Transverse colon (tissue), 4 donors: Measurements from ENCODE around the gene COLEC11. TPM values are rescaled to one million over a fixed set of nuclear protein-coding genes. Genes with fewer than 3 reads are reported as not detected.

ENCODE experiments used
- DNase-seq: peaks from one replicate; pipeline ENCODE4 v3.0.0-alpha.2; 2019
- H3K27ac ChIP-seq, 4 donors: fragments of 200-600 bp; sonication (generic); 2 replicates each; pipeline ENCODE4 v1.5.1; 2016 to 2018; ENCODE audit warnings: inconsistent platforms in 4 of 4
- H3K27me3 ChIP-seq: fragments of 200-600 bp; sonication (generic); 2 replicates; pipeline ENCODE4 v1.5.1; 2017; ENCODE audit warnings: inconsistent platforms
- H3K36me3 ChIP-seq, 4 donors: fragments of 200-600 bp; sonication (generic); 2 replicates each; pipeline ENCODE4 v1.5.1; 2017 to 2019; ENCODE audit warnings: inconsistent platforms in 4 of 4
- H3K4me1 ChIP-seq, 4 donors: fragments of 200-600 bp; sonication (generic); 2 replicates each; pipeline ENCODE4 v1.5.1; 2017 to 2020; ENCODE audit warnings: inconsistent platforms in 4 of 4
- H3K4me3 ChIP-seq, 4 donors: fragments of 200-600 bp; sonication (generic); 1 replicate in 1 of 4; 2 replicates in 3 of 4; pipeline versions ENCODE4 v1.5.1 to v1.6.1; 2017 to 2019; ENCODE audit warnings: inconsistent platforms in 4 of 4
- H3K9me3 ChIP-seq, 2 donors: fragments of 200-600 bp; sonication (generic); 2 replicates each; pipeline ENCODE4 v1.5.1; 2017 to 2019; ENCODE audit warnings: inconsistent platforms in 2 of 2
- CTCF ChIP-seq, 5 experiments: fragments of 200-600 bp in 3 of 5; fragments of 450-650 bp in 2 of 5; sonication (generic) in 3 of 5; IDR thresholded peaks; 1 replicate in 2 of 5; 2 replicates in 3 of 5; pipeline ENCODE4 v1.5.1; 2016 to 2017; ENCODE audit warnings: antibody characterized with exemption in 5 of 5, inconsistent platforms in 3 of 5, mild to moderate bottlenecking in 2 of 5, moderate library complexity in 1 of 5
- EP300 ChIP-seq: sonication (generic); formaldehyde crosslinking; IDR thresholded peaks from one replicate; pipeline ENCODE4 v1.6.1; 2017; ENCODE audit warnings: antibody characterized with exemption, low read depth
- POLR2A ChIP-seq: fragments of 450-650 bp; IDR thresholded peaks from one replicate; pipeline ENCODE4 v1.6.1; 2016; ENCODE audit warnings: antibody characterized with exemption, mild to moderate bottlenecking, moderate library complexity
- POLR2AphosphoS5 ChIP-seq, 3 donors: sonication (generic); formaldehyde crosslinking; IDR thresholded peaks; one replicate each; pipeline ENCODE4 v1.6.1; 2016; ENCODE audit warnings: antibody characterized with exemption in 3 of 3
- WGBS, 2 donors: methylation state at CpG; one replicate each; pipeline ENCODE4 v1.1.5; 2018; ENCODE audit warnings: low coverage in 1 of 2; 5-methylcytosine and 5-hydroxymethylcytosine counted together
- in situ Hi-C, 4 donors: fragments of 200-750 bp; cut with MboI; loops; one replicate each; pipeline versions ENCODE4 v1.15.0 to v1.15.1; 2017; ENCODE audit warnings: low sequenced_read_pairs in 3 of 4, low pct_ligation_motif_present in 1 of 4, low pct_unique_long_range_greater_than_20kb in 1 of 4
- intact Hi-C: fragments of 100-400 bp; cut with DNase I; formaldehyde crosslinking; loops from one replicate; pipeline ENCODE4 v1.15.1; 2023; ENCODE audit warnings: low total_unique reads
- total RNA-seq, 4 donors: library from RNA; depleted of rRNA; stranded (reverse); fragments of >200 nt; gene quantifications; one replicate each; pipeline ENCODE4 v1.1.0, GENCODE V29; 2016

COLEC11 gene
- total RNA-seq, 4 donors from 2014 or later = 1.6 to 2.0 TPM; not detected in 2

- in situ Hi-C loops (no loop called here), intact Hi-C loops (no loop called here)
- WGBS, 2 donors = 72 to 79% methylated on average over 2 to 10 of the region's 10 CpGs
- Histone ChIP-seq H3K4me3 (no peak overlapping the region), H3K36me3 (no peaks in the 10 kb centered on the region), H3K27me3 (no peaks in the 10 kb centered on the region), H3K4me1 (peaks cover 0 to 4% (median 1%) of the 10 kb centered on the region in 4 donors), H3K9me3 (no peaks in the 10 kb centered on the region), H3K27ac (no peak overlapping the region)
- TF ChIP-seq POLR2A (no peak), EP300 (no peak), CTCF (IDR thresholded peaks at IDR 0.05) (no peak), POLR2AphosphoS5 (IDR thresholded peaks at IDR 0.05) (no peak)
- DNase-seq = no peak
These were observed 51.0 kb downstream of the COLEC11 start for GRCh38 chr2:3645745-3646389.

GRCh38 chr2:3646446-3646845, 51.5 kb downstream of the COLEC11 start:
- H3K9me3 ChIP-seq = no peaks in the 10 kb centered on the region
- H3K4me1 ChIP-seq = peaks cover 1 to 6% (median 2%) of the 10 kb centered on the region in 4 donors
- H3K27ac ChIP-seq = no peak overlapping the region
- WGBS, 2 donors = 86 to 89% methylated on average over 5 to 8 of the region's 8 CpGs
- no peaks in the 10 kb centered on the region for H3K36me3 ChIP-seq
- no peak for DNase-seq
- intact Hi-C loops (no loop called here), in situ Hi-C loops (no loop called here)
- H3K4me3 ChIP-seq = no peak overlapping the region
- H3K27me3 ChIP-seq = peaks cover 1% of the 10 kb centered on the region
- TF ChIP-seq EP300 = no peak
- no peak for TF ChIP-seq POLR2AphosphoS5 (IDR thresholded peaks at IDR 0.05)
- no peak for TF ChIP-seq CTCF (IDR thresholded peaks at IDR 0.05)
- no peak for TF ChIP-seq POLR2A

- Histone ChIP-seq H3K4me1 (peaks cover 3 to 11% (median 7%) of the 10 kb centered on the region in 4 donors), H3K27me3 (peaks cover 9% of the 10 kb centered on the region), H3K27ac (no peak overlapping the region), H3K36me3 (no peaks in the 10 kb centered on the region), H3K4me3 (no peak overlapping the region), H3K9me3 (no peaks in the 10 kb centered on the region)
- TF ChIP-seq EP300 (no peak), POLR2A (no peak), POLR2AphosphoS5 (IDR thresholded peaks at IDR 0.05) (no peak), CTCF (IDR thresholded peaks at IDR 0.05) (no peak)
- intact Hi-C loops (no loop called here), in situ Hi-C loops (no loop called here)
- DNase-seq = no peak
- 76% methylated on average over 13 of the region's 13 CpGs; no CpG with 5 or more reads in 1 of the 2 donors for WGBS, 2 donors
These were observed 52.3 kb downstream of the COLEC11 start for GRCh38 chr2:3647246-3647645.

GRCh38 chr2:3647831-3648651, 53.1 kb downstream of the COLEC11 start:
- Histone ChIP-seq H3K27ac (no peak overlapping the region), H3K9me3 (no peaks in the 10 kb centered on the region), H3K4me1 (peaks cover 3 to 11% (median 7%) of the 10 kb centered on the region in 4 donors), H3K36me3 (no peaks in the 10 kb centered on the region), H3K27me3 (peaks cover 9% of the 10 kb centered on the region), H3K4me3 (no peak overlapping the region)
- TF ChIP-seq EP300 (no peak), POLR2AphosphoS5 (IDR thresholded peaks at IDR 0.05) (no peak), CTCF (IDR thresholded peaks at IDR 0.05) (no peak), POLR2A (no peak)
- in situ Hi-C loops (no loop called here), intact Hi-C loops (no loop called here)
- DNase-seq = no peak
- WGBS, 2 donors = 89% methylated on average over 13 of the region's 14 CpGs; no CpG with 5 or more reads in 1 of the 2 donors
